OCI-LY7 (cell line): ENCODE measurements around the gene DERA.

Experiments
- EZH2phosphoT487 ChIP-seq: fragments of 200-600 bp; sonication (generic); IDR thresholded peaks from 2 replicates; pipeline ENCODE4 v1.6.1; 2018; ENCODE audit warnings: low read depth, borderline replicate concordance, mild to moderate bottlenecking, mixed run types, antibody characterized with exemption, low read length, moderate library complexity, mixed read lengths
- TF ChIP-seq, protein P1 (sequence below): fragments of 200-600 bp; sonication (generic); conservative IDR thresholded peaks from 2 replicates; pipeline ENCODE4 v1.5.1; 2014; ENCODE audit warnings: mild to moderate bottlenecking, antibody characterized with exemption, low read length, moderate library complexity, mixed read lengths

DNA sequence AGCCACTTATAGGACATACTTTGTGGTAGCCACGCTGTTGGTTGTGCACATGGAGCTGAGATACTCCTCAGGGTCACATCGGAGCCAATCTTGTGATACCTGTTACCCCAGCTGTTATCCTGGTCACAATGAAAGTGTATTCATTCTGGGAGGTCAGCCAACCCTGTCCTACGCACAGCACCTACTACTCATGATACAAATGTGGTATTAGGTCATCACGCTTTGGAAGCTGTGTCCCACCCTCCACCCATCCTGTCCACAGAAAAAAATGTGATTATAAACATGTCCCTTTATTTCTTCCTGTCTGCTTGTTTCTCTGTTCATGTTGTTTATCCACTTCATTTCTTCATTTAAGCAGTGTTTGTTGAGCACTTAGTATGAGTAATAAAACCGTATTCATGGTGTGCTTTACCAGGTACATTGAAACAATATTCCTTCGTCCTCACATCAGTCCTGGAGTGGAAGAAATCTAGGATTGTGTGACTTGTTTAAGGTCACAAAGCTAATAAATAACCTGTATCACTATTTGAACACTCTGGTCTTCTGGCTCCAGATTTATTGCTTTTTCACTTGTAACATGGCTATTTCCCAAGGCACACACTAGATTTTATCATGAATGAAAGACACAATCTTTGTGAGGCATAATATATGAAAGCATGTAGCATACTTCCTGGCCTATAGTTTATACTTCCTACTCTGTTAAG lies 73.1 kb downstream of the DERA start:
- TF ChIP-seq, protein P1, sequence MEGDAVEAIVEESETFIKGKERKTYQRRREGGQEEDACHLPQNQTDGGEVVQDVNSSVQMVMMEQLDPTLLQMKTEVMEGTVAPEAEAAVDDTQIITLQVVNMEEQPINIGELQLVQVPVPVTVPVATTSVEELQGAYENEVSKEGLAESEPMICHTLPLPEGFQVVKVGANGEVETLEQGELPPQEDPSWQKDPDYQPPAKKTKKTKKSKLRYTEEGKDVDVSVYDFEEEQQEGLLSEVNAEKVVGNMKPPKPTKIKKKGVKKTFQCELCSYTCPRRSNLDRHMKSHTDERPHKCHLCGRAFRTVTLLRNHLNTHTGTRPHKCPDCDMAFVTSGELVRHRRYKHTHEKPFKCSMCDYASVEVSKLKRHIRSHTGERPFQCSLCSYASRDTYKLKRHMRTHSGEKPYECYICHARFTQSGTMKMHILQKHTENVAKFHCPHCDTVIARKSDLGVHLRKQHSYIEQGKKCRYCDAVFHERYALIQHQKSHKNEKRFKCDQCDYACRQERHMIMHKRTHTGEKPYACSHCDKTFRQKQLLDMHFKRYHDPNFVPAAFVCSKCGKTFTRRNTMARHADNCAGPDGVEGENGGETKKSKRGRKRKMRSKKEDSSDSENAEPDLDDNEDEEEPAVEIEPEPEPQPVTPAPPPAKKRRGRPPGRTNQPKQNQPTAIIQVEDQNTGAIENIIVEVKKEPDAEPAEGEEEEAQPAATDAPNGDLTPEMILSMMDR = no peak
- no peak for TF ChIP-seq EZH2phosphoT487
